H1 (cell line): Measurements from ENCODE around the gene CDT1. TPM values are rescaled to one million over a fixed set of nuclear protein-coding genes. Genes with fewer than 3 reads are reported as not detected.

ENCODE experiments used
- CTCF ChIA-PET: fragments of 300-600 bp; sonication (Branson Sonifier 250); formaldehyde crosslinking; loops from one replicate; lab custom pipeline; 2021; ENCODE audit not compliant: partially characterized antibody; lab: Charles Lee
- POLR2A ChIA-PET: fragments of 300-600 bp; sonication (Branson Sonifier 250); formaldehyde crosslinking; loops from one replicate; lab custom pipeline; 2021; ENCODE audit warnings: inconsistent platforms; ENCODE audit not compliant: partially characterized antibody; lab: Charles Lee
- DNase-seq, 2 experiments: peaks; one replicate each; pipeline versions ENCODE4 v3.0.0 to v3.0.0-alpha.2; 2010 to 2022; ENCODE audit warnings: low spot score in 2 of 2, low read depth in 1 of 2, mixed read lengths in 1 of 2
- FAIRE-seq: peaks from 2 replicates; lab custom pipeline; 2011; peaks lifted over from hg19 to GRCh38; lab: Jason Lieb, UNC
- H2AFZ ChIP-seq: 2 replicates; pipeline ENCODE4 v1.8.1; 2012; ENCODE audit warnings: low read length, inconsistent platforms
- H2AK5ac ChIP-seq: 2 replicates; pipeline ENCODE4 v1.6.1; 2013; ENCODE audit warnings: low read depth, low read length
- H2BK120ac ChIP-seq: replicated peaks from 2 replicates; pipeline ENCODE3; 2013; ENCODE audit warnings: low read depth, low read length, inconsistent platforms
- H2BK12ac ChIP-seq: 2 replicates; pipeline ENCODE4 v1.6.1; 2013; ENCODE audit warnings: low read depth, low read length
- H2BK15ac ChIP-seq: 2 replicates; pipeline ENCODE4 v1.6.1; 2013; ENCODE audit warnings: low read length
- H2BK20ac ChIP-seq: 2 replicates; pipeline ENCODE4 v1.6.1; 2013; ENCODE audit warnings: low read length
- H2BK5ac ChIP-seq: 2 replicates; pipeline ENCODE4 v1.6.1; 2013; ENCODE audit warnings: low read depth, low read length
- H3K14ac ChIP-seq: 2 replicates; pipeline ENCODE4 v1.6.1; 2013; ENCODE audit warnings: inconsistent platforms; ENCODE audit not compliant: insufficient read length
- H3K18ac ChIP-seq: 2 replicates; pipeline ENCODE4 v1.6.1; 2013; ENCODE audit warnings: low read length; ENCODE audit errors: extremely low read depth
- H3K23ac ChIP-seq: 2 replicates; pipeline ENCODE4 v1.6.1; 2013; ENCODE audit warnings: inconsistent platforms; ENCODE audit not compliant: insufficient read length
- H3K23me2 ChIP-seq: 2 replicates; pipeline ENCODE4 v1.6.1; 2013; ENCODE audit warnings: low read depth, low read length
- H3K27ac ChIP-seq: 2 replicates; pipeline ENCODE4 v1.6.1; 2011; ENCODE audit warnings: low read depth, low read length, inconsistent platforms
- H3K27me3 ChIP-seq, 4 experiments: replicated peaks in 1 of 4; 1 replicate in 1 of 4; 2 replicates in 3 of 4; pipeline versions ENCODE4 v1.6.1 to v1.8.1; 2011 to 2013; ENCODE audit warnings: low read length in 3 of 4, mild to moderate bottlenecking in 3 of 4, inconsistent platforms in 2 of 4, mixed read lengths in 2 of 4, moderate library complexity in 1 of 4; ENCODE audit not compliant: control insufficient read depth in 3 of 4, insufficient read depth in 3 of 4; ENCODE audit errors: extremely low read depth in 1 of 4
- H3K36me3 ChIP-seq, 4 experiments: 2 replicates each; pipeline versions ENCODE4 v1.6.1 to v1.8.1; 2011 to 2013; ENCODE audit warnings: mild to moderate bottlenecking in 4 of 4, low read length in 3 of 4, moderate library complexity in 2 of 4, control low read depth in 1 of 4, inconsistent platforms in 1 of 4; ENCODE audit not compliant: insufficient read depth in 4 of 4, control insufficient read depth in 2 of 4
- H3K4ac ChIP-seq: replicated peaks from 2 replicates; pipeline ENCODE3; 2013; ENCODE audit warnings: low read length, low read depth, mixed read lengths, inconsistent platforms; ENCODE audit not compliant: insufficient read length
- H3K4me1 ChIP-seq, 4 experiments: replicated peaks in 1 of 4; 1 replicate in 1 of 4; 2 replicates in 3 of 4; pipeline versions ENCODE4 v1.6.1 to v1.8.1; 2011 to 2013; ENCODE audit warnings: low read length in 3 of 4, inconsistent platforms in 2 of 4, mixed read lengths in 1 of 4; ENCODE audit not compliant: insufficient read depth in 4 of 4, control insufficient read depth in 3 of 4
- H3K4me2 ChIP-seq, 2 experiments: 2 replicates each; pipeline versions ENCODE4 v1.6.1 to v1.8.1; 2011 to 2013; ENCODE audit warnings: low read depth in 2 of 2, low read length in 2 of 2, control low read depth in 1 of 2, inconsistent platforms in 1 of 2, mild to moderate bottlenecking in 1 of 2; ENCODE audit not compliant: insufficient read depth in 1 of 2
- H3K4me3 ChIP-seq, 4 experiments: fragments of 200-600, 300-600 bp in 1 of 4; sonication (generic), shearing (Covaris generic), sonication (Bioruptor Twin) in 1 of 4; 2 replicates each; pipeline versions ENCODE4 v1.5.1 to v1.8.1; 2011 to 2016; ENCODE audit warnings: low read length in 4 of 4, low read depth in 3 of 4, control low read depth in 2 of 4, inconsistent platforms in 2 of 4, mild to moderate bottlenecking in 2 of 4, mixed read lengths in 1 of 4, moderate library complexity in 1 of 4; ENCODE audit not compliant: insufficient read depth in 2 of 4; ENCODE audit errors: extremely low read depth in 1 of 4
- H3K56ac ChIP-seq: replicated peaks from 2 replicates; pipeline ENCODE3; 2013; ENCODE audit warnings: low read depth, mild to moderate bottlenecking, mixed read lengths, low read length, inconsistent platforms; ENCODE audit not compliant: insufficient read length
- H3K79me1 ChIP-seq: 2 replicates; pipeline ENCODE4 v1.6.1; 2013; ENCODE audit warnings: low read depth, low read length, control low read depth
- H3K79me2 ChIP-seq, 2 experiments: 2 replicates each; pipeline versions ENCODE4 v1.6.1 to v1.8.1; 2012 to 2013; ENCODE audit warnings: low read length in 2 of 2, mild to moderate bottlenecking in 2 of 2, inconsistent platforms in 1 of 2; ENCODE audit not compliant: insufficient read depth in 2 of 2, control insufficient read depth in 1 of 2
- H3K9ac ChIP-seq, 4 experiments: replicated peaks in 1 of 4; 1 replicate in 1 of 4; 2 replicates in 3 of 4; pipeline versions ENCODE4 v1.6.1 to v1.8.1; 2011 to 2013; ENCODE audit warnings: low read depth in 3 of 4, low read length in 3 of 4, control low read depth in 2 of 4, mild to moderate bottlenecking in 2 of 4, moderate library complexity in 2 of 4, inconsistent platforms in 1 of 4; ENCODE audit errors: extremely low read depth in 1 of 4
- H3K9me3 ChIP-seq, 2 experiments: 2 replicates each; pipeline versions ENCODE4 v1.6.1 to v1.8.1; 2012 to 2013; ENCODE audit warnings: mild to moderate bottlenecking in 2 of 2, moderate library complexity in 2 of 2, control low read depth in 1 of 2, inconsistent platforms in 1 of 2, low read depth in 1 of 2, low read length in 1 of 2, mixed read lengths in 1 of 2; ENCODE audit not compliant: insufficient read depth in 2 of 2
- H4K20me1 ChIP-seq, 2 experiments: replicated peaks in 1 of 2; 2 replicates each; pipeline versions ENCODE3 to v1.8.1; 2011 to 2013; ENCODE audit warnings: inconsistent platforms in 2 of 2, low read length in 2 of 2, mild to moderate bottlenecking in 1 of 2; ENCODE audit not compliant: insufficient read depth in 2 of 2, control insufficient read depth in 1 of 2
- H4K5ac ChIP-seq: 2 replicates; pipeline ENCODE4 v1.6.1; 2013; ENCODE audit warnings: low read length, low read depth, mixed read lengths, inconsistent platforms; ENCODE audit not compliant: insufficient read length
- H4K8ac ChIP-seq: 2 replicates; pipeline ENCODE4 v1.8.0; 2013; ENCODE audit warnings: mild to moderate bottlenecking, moderate library complexity, low read length, inconsistent platforms; ENCODE audit not compliant: insufficient read depth; ENCODE audit errors: extremely low read depth
- H4K91ac ChIP-seq: replicated peaks from 2 replicates; pipeline ENCODE3; 2013; ENCODE audit warnings: low read length, mixed read lengths, inconsistent platforms; ENCODE audit not compliant: insufficient read length
- EGR1 ChIP-seq: IDR thresholded peaks from 2 replicates; pipeline ENCODE4 v1.6.1; 2011; ENCODE audit warnings: low read depth, low read length, borderline replicate concordance
- RAD21 ChIP-seq, 2 experiments: IDR thresholded peaks in 1 of 2; conservative IDR thresholded peaks in 1 of 2; 2 replicates each; pipeline ENCODE4 v1.6.1; 2011; ENCODE audit warnings: low read depth in 2 of 2, low read length in 2 of 2, improper control_type of control experiment in 1 of 2, inconsistent platforms in 1 of 2, mild to moderate bottlenecking in 1 of 2, moderate library complexity in 1 of 2
- SUZ12 ChIP-seq: fragments of 200-600 bp; sonication (generic); IDR thresholded peaks from 2 replicates; pipeline ENCODE4 v1.6.1; 2012; ENCODE audit warnings: mild to moderate bottlenecking, inconsistent platforms, low read length, moderate library complexity, mixed read lengths
- WGBS, 2 experiments: shearing (Covaris generic) in 1 of 2; methylation state at CpG; one replicate each; pipeline versions ENCODE4 v1.1.6 to v1.1.7; 2013 to 2015; ENCODE audit warnings: low lambda C conversion rate in 2 of 2, mixed read lengths in 2 of 2, inconsistent platforms in 1 of 2, low coverage in 1 of 2, missing lambda C conversion rate in 1 of 2; ENCODE audit not compliant: insufficient replicate concordance in 2 of 2, insufficient coverage in 1 of 2, insufficient read length in 1 of 2; ENCODE audit errors: extremely low coverage in 1 of 2, missing lambda C conversion rate in 1 of 2; 5-methylcytosine and 5-hydroxymethylcytosine counted together
- polyA plus RNA-seq, 7 experiments: library from polyadenylated mRNA; depleted of rRNA in 3 of 7; stranded (reverse) in 5 of 7; unstranded in 2 of 7; fragments of >200 nt in 5 of 7; fragments of 200-250 nt in 2 of 7; gene quantifications; 1 replicate in 5 of 7; 2 replicates in 1 of 7; 4 replicates in 1 of 7; pipeline versions ENCODE4 v1.2.1 to v1.2.3, GENCODE V29; 2011 to 2013; ENCODE audit warnings: missing spikeins in 2 of 7, mixed read lengths in 2 of 7
- total RNA-seq: library from RNA; stranded (reverse); fragmentation: NEBNext Ultra II Directional; extraction: Animal tissue kit (Norgen Biotek cat#: 25700); gene quantifications from 2 replicates; pipeline ENCODE4 v1.2.1, GENCODE V29; 2021

Gene CDT1
- total and polyA plus RNA-seq, 2 of the 8 experiments (the other 6 are each of a cell fraction or from before 2014, with no cell fraction given) = 76.7 to 95.4 TPM

DNA sequence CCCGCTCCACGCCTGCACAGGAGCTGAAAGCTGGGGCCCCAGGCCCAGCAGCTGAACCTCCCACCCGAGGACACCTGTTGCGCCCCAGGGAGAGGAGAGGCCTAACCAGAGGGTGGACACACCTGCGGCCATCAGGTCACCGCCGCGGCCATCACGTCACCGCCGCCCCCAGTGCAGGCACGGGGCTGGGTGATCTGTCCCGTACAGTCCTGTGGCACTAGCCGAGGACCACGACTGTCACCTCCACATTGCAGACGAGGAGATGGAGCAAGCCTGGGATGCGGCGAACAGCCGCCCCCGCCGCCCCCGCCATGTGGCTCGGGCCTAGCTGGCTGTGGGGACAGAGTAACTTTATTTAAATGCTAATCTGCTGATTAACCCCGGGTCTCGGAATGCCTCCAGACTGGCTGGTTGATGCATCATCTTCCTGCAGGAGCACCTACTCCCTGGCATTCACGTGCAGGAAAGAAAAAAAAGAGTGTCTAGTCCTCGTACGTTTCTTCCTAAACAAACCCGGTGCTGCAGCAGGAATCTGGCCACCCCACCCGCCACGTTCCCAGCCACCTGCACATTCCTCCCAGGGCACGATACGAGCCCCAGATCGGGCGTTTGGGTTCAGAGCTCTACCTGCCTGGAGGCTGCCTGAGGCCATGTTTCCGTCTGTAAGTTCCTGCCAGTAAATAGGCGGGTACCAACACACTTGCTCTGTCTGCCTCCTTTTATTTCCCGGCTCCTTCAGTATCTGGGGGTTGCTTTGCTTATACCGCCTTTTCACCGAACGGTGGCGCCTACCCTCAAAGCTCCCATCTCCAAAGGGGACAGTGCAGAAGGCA, 48.5 kb upstream of the CDT1 start:
- no peak for DNase-seq
- 80% methylated on average over 34 of the region's 42 CpGs; no CpG with 5 or more reads in 1 of the 2 experiments for WGBS, 2 experiments

More for the DNA sequence above, 48.5 kb upstream of the CDT1 start:
- Histone ChIP-seq H3K4ac (no peak overlapping the region), H4K20me1 (peaks cover 0 to 2% of the 10 kb centered on the region in 2 experiments), H3K9ac (no peak overlapping the region), H3K4me1 (peaks cover 0 to 20% (median 7%) of the 10 kb centered on the region in 4 experiments; a peak in 4 of 7 replicates), H2BK12ac (peak overlapping the region; percentile 50; the same call in 1 of the 2 replicates), H3K4me2 (no peak overlapping the region), H4K5ac (no peak overlapping the region), H2BK20ac (no peak overlapping the region), H2AK5ac (no peak overlapping the region), H3K4me3 (no peak overlapping the region), H4K91ac (no peak overlapping the region), H3K23ac (no peak overlapping the region), H2BK120ac (no peak overlapping the region), H3K79me1 (no peaks in the 10 kb centered on the region; the same call in 1 of the 2 replicates), H2BK15ac (peak overlapping the region; percentile 92; the same call in 1 of the 2 replicates), H3K23me2 (no peaks in the 10 kb centered on the region), H2AFZ (no peak overlapping the region), H3K9me3 (no peaks in the 10 kb centered on the region), H3K27ac (no peak overlapping the region), H2BK5ac (peak overlapping the region; percentile 18; the same call in 1 of the 2 replicates), H3K56ac (no peak overlapping the region), H3K27me3 (no peaks in the 10 kb centered on the region), H3K79me2 (no peaks in the 10 kb centered on the region; a peak in 1 of 4 replicates), H3K36me3 (no peaks in the 10 kb centered on the region), H3K14ac (no peak overlapping the region), H3K18ac (no peak overlapping the region; the same call in 1 of the 2 replicates), H4K8ac (peak overlapping the region; percentile 91)
- FAIRE-seq = no peak
- 0 out of 2 replicates have a peak, but pooled peaks have one; percentile 5 for TF ChIP-seq EGR1
- TF ChIP-seq SUZ12 = no peak
- no peak for TF ChIP-seq RAD21 (IDR thresholded peaks at IDR 0.05 in 1 of 2, conservative IDR thresholded peaks at IDR 0.05 in 1 of 2; ENCODE audit: low read depth in 2 of 2, low read length in 2 of 2)
- CTCF ChIA-PET = interaction anchor here (0.6 to 25.0 kb wide), 14 partner anchors 8 to 412 kb away, joined by 3 to 251 read pairs (median 4); no protein-coding TSS in a partner anchor
- POLR2A ChIA-PET = interaction anchor here (1.0 to 2.9 kb wide), 4 partner anchors 10 to 55 kb away, joined by 3 to 13 read pairs (median 4); partner anchors contain the start of gene APRT
